K562 (cell line): ENCODE measurements around the gene QRICH1. TPM values are rescaled to one million over a fixed set of nuclear protein-coding genes. Genes with fewer than 3 reads are reported as not detected.

ENCODE experiments used
- ARHGAP35 ChIP-seq: fragments of 450-650 bp; IDR thresholded peaks from 2 replicates; pipeline ENCODE4 v1.6.1; 2018; ENCODE audit not compliant: partially characterized antibody
- DLX4 ChIP-seq: fragments of 250-450 bp; sonication (Bioruptor Pico); IDR thresholded peaks from 2 replicates; pipeline ENCODE4 v1.6.1; 2021; ENCODE audit warnings: mild to moderate bottlenecking
- EP400 ChIP-seq: fragments of 450-650 bp; IDR thresholded peaks from 2 replicates; pipeline ENCODE4 v1.6.1; 2017; ENCODE audit warnings: antibody characterized with exemption, mild to moderate bottlenecking, moderate library complexity
- ETS2 ChIP-seq: IDR thresholded peaks from 2 replicates; pipeline ENCODE4 v1.6.1; 2016; ENCODE audit warnings: borderline replicate concordance, missing genetic modification characterization, mild to moderate bottlenecking, moderate library complexity, missing compliant biosample characterization; ENCODE audit not compliant: poor library complexity, severe bottlenecking
- FOS ChIP-seq: IDR thresholded peaks from 3 replicates; pipeline ENCODE4 v1.6.1; 2011; ENCODE audit not compliant: insufficient read length; ENCODE audit errors: extremely low read depth
- FUS ChIP-seq: fragments of 200-400 bp; formaldehyde crosslinking; optimal IDR thresholded peaks from 2 replicates; pipeline ENCODE3; 2017; ENCODE audit warnings: low read depth, low read length
- HDAC1 ChIP-seq, 2 experiments: fragments of 450-650 bp; IDR thresholded peaks; 2 replicates each; pipeline ENCODE4 v1.6.1; 2016 to 2017; ENCODE audit warnings: inconsistent platforms in 1 of 2, mild to moderate bottlenecking in 1 of 2, moderate library complexity in 1 of 2
- JUNB ChIP-seq: fragments of 450-650 bp; formaldehyde crosslinking; conservative IDR thresholded peaks from 2 replicates; pipeline ENCODE4 v1.4.0; 2020; ENCODE audit warnings: mild to moderate bottlenecking
- KHSRP ChIP-seq: fragments of 450-650 bp; IDR thresholded peaks from 2 replicates; pipeline ENCODE4 v1.6.1; 2017
- NCOA6 ChIP-seq: fragments of 450-650 bp; IDR thresholded peaks from 2 replicates; pipeline ENCODE4 v1.6.1; 2017; ENCODE audit warnings: mild to moderate bottlenecking
- NFXL1 ChIP-seq: fragments of 450-650 bp; formaldehyde crosslinking; IDR thresholded peaks from 2 replicates; pipeline ENCODE4 v1.4.0; 2021; ENCODE audit warnings: mild to moderate bottlenecking
- POLR2A ChIP-seq: fragments of 450-650 bp; conservative IDR thresholded peaks from 2 replicates; pipeline ENCODE4 v1.6.1; 2016
- RBBP5 ChIP-seq: fragments of 200-600 bp; sonication (generic); IDR thresholded peaks from 2 replicates; pipeline ENCODE4 v1.6.1; 2012; ENCODE audit warnings: borderline replicate concordance, mild to moderate bottlenecking, low read length, control low read depth, inconsistent platforms; ENCODE audit not compliant: insufficient read depth, poor library complexity, severe bottlenecking
- SPI1 ChIP-seq: IDR thresholded peaks from 2 replicates; pipeline ENCODE4 v1.6.1; 2011; ENCODE audit warnings: low read depth, low read length, control low read depth, borderline replicate concordance
- SRSF7 ChIP-seq: fragments of 200-400 bp; formaldehyde crosslinking; optimal IDR thresholded peaks from 2 replicates; pipeline ENCODE3; 2017; ENCODE audit warnings: mild to moderate bottlenecking, low read depth, low read length
- TAF9B ChIP-seq: fragments of 450-650 bp; IDR thresholded peaks from 2 replicates; pipeline ENCODE4 v1.6.1; 2018; ENCODE audit warnings: mild to moderate bottlenecking; ENCODE audit not compliant: partially characterized antibody
- UBTF ChIP-seq, 2 experiments: IDR thresholded peaks; 2 replicates each; pipeline ENCODE4 v1.6.1; 2012; ENCODE audit warnings: improper control_type of control experiment in 2 of 2, low read depth in 2 of 2, low read length in 2 of 2, borderline replicate concordance in 1 of 2
- XRCC4 ChIP-seq: IDR thresholded peaks from one replicate; pipeline ENCODE4 v1.6.1; 2011; ENCODE audit not compliant: insufficient read depth, insufficient read length; ENCODE audit errors: extremely low read depth
- ZBTB1 ChIP-seq: sonication (generic); formaldehyde crosslinking; IDR thresholded peaks from 2 replicates; pipeline ENCODE4 v1.8.1; 2023; ENCODE audit warnings: missing genetic modification reagents, low read depth, mild to moderate bottlenecking, borderline replicate concordance
- polyA plus RNA-seq, 8 experiments: library from polyadenylated mRNA; depleted of rRNA in 4 of 8; stranded (reverse) in 5 of 8; unstranded in 3 of 8; fragments of >200 nt; fragmentation: Nextera tagmentation in 2 of 8; fragmentation: Illumina TruSeq in 1 of 8; extraction: Ambion mirVana in 2 of 8; extraction: Trizol in 1 of 8; gene quantifications; 2 replicates each; pipeline versions ENCODE4 v1.2.1 to v1.2.3, GENCODE V29; 2011 to 2014; ENCODE audit warnings: inconsistent platforms in 1 of 8, missing spikeins in 1 of 8
- total RNA-seq, 7 experiments: library from RNA; depleted of rRNA in 6 of 7; stranded (reverse); fragments of >200 nt in 6 of 7; fragmentation: Illumina TruSeq in 2 of 7; extraction: Trizol in 2 of 7; gene quantifications; 2 replicates each; pipeline versions ENCODE4 v1.2.1 to v1.2.3, GENCODE V29; 2011 to 2021; ENCODE audit warnings: low replicate concordance in 1 of 7
- TF ChIP-seq, protein P1 (sequence below), 2 experiments: IDR thresholded peaks in 1 of 2; conservative IDR thresholded peaks in 1 of 2; 2 replicates each; pipeline ENCODE4 v1.6.1; 2016; ENCODE audit warnings: low read depth in 2 of 2, mild to moderate bottlenecking in 1 of 2, missing compliant biosample characterization in 1 of 2, missing genetic modification characterization in 1 of 2, moderate library complexity in 1 of 2
- TF ChIP-seq, protein P2 (sequence below): sonication (generic); formaldehyde crosslinking; IDR thresholded peaks from 2 replicates; pipeline ENCODE4 v1.8.0; 2022; ENCODE audit warnings: missing genetic modification reagents, mild to moderate bottlenecking, moderate library complexity, borderline replicate concordance

The QRICH1 gene
- total and polyA plus RNA-seq, 9 of the 15 experiments (the other 6 are each of a cell fraction or from before 2014, with no cell fraction given): 20.1 to 99.2 (median 56.7) TPM

- TF ChIP-seq SRSF7 (no peak), ETS2 (tag) (no peak), POLR2A (peak; percentile 85), HDAC1 (IDR thresholded peaks at IDR 0.05) (peak in 1 of 2 experiments; percentile 55; a peak in 1 of 4 replicates), KHSRP (no peak), DLX4 (CRISPR knock-in tag) (no peak), RBBP5 (peak; percentile 87), ARHGAP35 (peak; percentile 98), UBTF (IDR thresholded peaks at IDR 0.05; ENCODE audit: borderline replicate concordance in 1 of 2, low read depth in 2 of 2, low read length in 2 of 2) (peak; percentile 93 to 94; a peak in 3 of 4 replicates), NCOA6 (no peak), NFXL1 (no peak), TAF9B (peak; percentile 77), FOS (peak; percentile 49), XRCC4 (no peak), EP400 (peak; percentile 55), JUNB (CRISPR knock-in tag) (no peak), SPI1 (no peak), FUS (no peak), ZBTB1 (CRISPR knock-in tag) (no peak)
- TF ChIP-seq, protein P1, sequence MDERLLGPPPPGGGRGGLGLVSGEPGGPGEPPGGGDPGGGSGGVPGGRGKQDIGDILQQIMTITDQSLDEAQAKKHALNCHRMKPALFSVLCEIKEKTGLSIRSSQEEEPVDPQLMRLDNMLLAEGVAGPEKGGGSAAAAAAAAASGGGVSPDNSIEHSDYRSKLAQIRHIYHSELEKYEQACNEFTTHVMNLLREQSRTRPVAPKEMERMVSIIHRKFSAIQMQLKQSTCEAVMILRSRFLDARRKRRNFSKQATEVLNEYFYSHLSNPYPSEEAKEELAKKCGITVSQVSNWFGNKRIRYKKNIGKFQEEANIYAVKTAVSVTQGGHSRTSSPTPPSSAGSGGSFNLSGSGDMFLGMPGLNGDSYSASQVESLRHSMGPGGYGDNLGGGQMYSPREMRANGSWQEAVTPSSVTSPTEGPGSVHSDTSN (CRISPR knock-in tag; IDR thresholded peaks at IDR 0.05; ENCODE audit: low read depth): no peak
- TF ChIP-seq, protein P1 (tag; conservative IDR thresholded peaks at IDR 0.05; ENCODE audit: low read depth): no peak
- TF ChIP-seq, protein P2, sequence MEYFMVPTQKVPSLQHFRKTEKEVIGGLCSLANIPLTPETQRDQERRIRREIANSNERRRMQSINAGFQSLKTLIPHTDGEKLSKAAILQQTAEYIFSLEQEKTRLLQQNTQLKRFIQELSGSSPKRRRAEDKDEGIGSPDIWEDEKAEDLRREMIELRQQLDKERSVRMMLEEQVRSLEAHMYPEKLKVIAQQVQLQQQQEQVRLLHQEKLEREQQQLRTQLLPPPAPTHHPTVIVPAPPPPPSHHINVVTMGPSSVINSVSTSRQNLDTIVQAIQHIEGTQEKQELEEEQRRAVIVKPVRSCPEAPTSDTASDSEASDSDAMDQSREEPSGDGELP (CRISPR knock-in tag): peak; percentile 76
These were observed at the start of gene QRICH1 (continued) for GRCh38 chr3:49093853-49094767.
